Testis (tissue), 2 donors: Measurements from ENCODE around the gene PODNL1.
"Not testable (repeated sequence)": the region's sequence is repeated elsewhere in the genome, so short reads cannot be mapped to it uniquely, and the experiment has no call there.

ENCODE experiments used
- POLR2A ChIP-seq: fragments of 450-650 bp; IDR thresholded peaks from one replicate; pipeline ENCODE4 v1.6.1; 2017; ENCODE audit warnings: antibody characterized with exemption, mild to moderate bottlenecking, moderate library complexity
- TF ChIP-seq, protein P1 (sequence below), 3 experiments: fragments of 450-650 bp in 2 of 3; fragments of 200-600 bp in 1 of 3; sonication (generic) in 1 of 3; IDR thresholded peaks; one replicate each; pipeline ENCODE4 v1.5.1; 2016 to 2019; ENCODE audit warnings: antibody characterized with exemption in 3 of 3, mild to moderate bottlenecking in 2 of 3, moderate library complexity in 1 of 3

DNA sequence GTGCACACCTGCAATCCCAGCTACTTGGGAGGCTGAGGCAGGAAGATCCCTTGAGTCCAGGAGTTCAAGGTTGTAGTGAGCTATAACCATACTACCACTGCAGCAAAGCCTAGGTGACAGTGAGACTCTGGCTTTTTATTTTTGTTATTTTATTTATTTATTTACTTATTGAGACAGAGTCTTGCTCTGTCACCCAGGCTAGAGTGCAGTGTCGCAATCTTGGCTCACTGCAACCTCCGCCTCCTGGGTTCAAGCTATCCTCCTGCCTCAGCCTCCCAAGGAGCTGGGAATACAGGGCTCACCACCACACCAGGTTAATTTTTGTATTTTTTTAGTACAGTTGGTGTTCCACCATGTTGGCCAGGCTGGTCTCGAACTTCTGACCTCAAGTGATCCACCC is 35.3 kb upstream of the PODNL1 start:
- TF ChIP-seq, protein P1, sequence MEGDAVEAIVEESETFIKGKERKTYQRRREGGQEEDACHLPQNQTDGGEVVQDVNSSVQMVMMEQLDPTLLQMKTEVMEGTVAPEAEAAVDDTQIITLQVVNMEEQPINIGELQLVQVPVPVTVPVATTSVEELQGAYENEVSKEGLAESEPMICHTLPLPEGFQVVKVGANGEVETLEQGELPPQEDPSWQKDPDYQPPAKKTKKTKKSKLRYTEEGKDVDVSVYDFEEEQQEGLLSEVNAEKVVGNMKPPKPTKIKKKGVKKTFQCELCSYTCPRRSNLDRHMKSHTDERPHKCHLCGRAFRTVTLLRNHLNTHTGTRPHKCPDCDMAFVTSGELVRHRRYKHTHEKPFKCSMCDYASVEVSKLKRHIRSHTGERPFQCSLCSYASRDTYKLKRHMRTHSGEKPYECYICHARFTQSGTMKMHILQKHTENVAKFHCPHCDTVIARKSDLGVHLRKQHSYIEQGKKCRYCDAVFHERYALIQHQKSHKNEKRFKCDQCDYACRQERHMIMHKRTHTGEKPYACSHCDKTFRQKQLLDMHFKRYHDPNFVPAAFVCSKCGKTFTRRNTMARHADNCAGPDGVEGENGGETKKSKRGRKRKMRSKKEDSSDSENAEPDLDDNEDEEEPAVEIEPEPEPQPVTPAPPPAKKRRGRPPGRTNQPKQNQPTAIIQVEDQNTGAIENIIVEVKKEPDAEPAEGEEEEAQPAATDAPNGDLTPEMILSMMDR (IDR thresholded peaks at IDR 0.05): not testable (repeated sequence)
- not testable (repeated sequence) for TF ChIP-seq POLR2A
